A549 (cell line): ENCODE results near the gene CD80. TPM values are rescaled to one million over a fixed set of nuclear protein-coding genes. Genes with fewer than 3 reads are reported as not detected.
"Not testable (repeated sequence)": the region's sequence is repeated elsewhere in the genome, so short reads cannot be mapped to it uniquely, and the experiment has no call there.

ENCODE experiments used
- ATAC-seq, 2 experiments: fragments of 200-7000 bp in 1 of 2; fragments of >200 bp in 1 of 2; cut with Nextera tagmentation in 1 of 2; cut with Tn5 transposase in 1 of 2; 3 replicates each; pipeline versions ENCODE4 v1.8.0 to v1.9.1; 2018 to 2020; ENCODE audit warnings: mild to moderate bottlenecking in 1 of 2, moderate library complexity in 1 of 2
- CTCF ChIA-PET: fragments of 300-600 bp; sonication (Branson Sonifier 250); formaldehyde crosslinking; extraction: SDS; loops from one replicate; lab custom pipeline; 2021; ENCODE audit warnings: antibody characterized with exemption, inconsistent platforms; lab: Yijun Ruan, JAX
- POLR2A ChIA-PET: fragments of 350-600 bp; formaldehyde crosslinking; extraction: SDS; loops from one replicate; lab custom pipeline; 2021; ENCODE audit warnings: antibody characterized with exemption, inconsistent platforms; lab: Yijun Ruan, JAX
- DNase-seq, 2 experiments: peaks; one replicate each; pipeline versions ENCODE4 v3.0.0 to v3.0.0-alpha.2; 2011 to 2016; ENCODE audit warnings: low read depth in 1 of 2, low spot score in 1 of 2
- FAIRE-seq: peaks from 2 replicates; lab custom pipeline; 2011; peaks lifted over from hg19 to GRCh38; lab: Jason Lieb, UNC
- H3K27ac ChIP-seq, 2 experiments: fragments of >200 bp; sonication (Bioruptor Twin); formaldehyde crosslinking; 3 replicates each; pipeline ENCODE4 v1.5.1; 2016 to 2017
- H3K4me1 ChIP-seq: fragments of >200 bp; sonication (Bioruptor Twin); formaldehyde crosslinking; 3 replicates; pipeline ENCODE4 v1.6.1; 2016
- H3K4me2 ChIP-seq: fragments of >200 bp; sonication (Bioruptor Twin); formaldehyde crosslinking; 3 replicates; pipeline ENCODE4 v1.6.1; 2016
- H3K4me3 ChIP-seq: fragments of >200 bp; sonication (Bioruptor Twin); formaldehyde crosslinking; 3 replicates; pipeline ENCODE4 v1.5.1; 2016
- H3K9me3 ChIP-seq: fragments of >200 bp; sonication (Bioruptor Twin); formaldehyde crosslinking; 3 replicates; pipeline ENCODE4 v1.6.1; 2016
- CEBPB ChIP-seq, 2 experiments: fragments of >200 bp in 1 of 2; sonication (Bioruptor Twin) in 1 of 2; formaldehyde crosslinking in 1 of 2; IDR thresholded peaks; 2 replicates each; pipeline ENCODE4 v1.6.1; 2012 to 2016
- CHD4 ChIP-seq: fragments of 200-600 bp; sonication (generic); IDR thresholded peaks from 2 replicates; pipeline ENCODE4 v1.6.1; 2016; ENCODE audit warnings: antibody characterized with exemption, mild to moderate bottlenecking, borderline replicate concordance
- EHF ChIP-seq: fragments of 250-450 bp; sonication (Bioruptor Pico); IDR thresholded peaks from 2 replicates; pipeline ENCODE4 v1.5.0; 2020; ENCODE audit warnings: mild to moderate bottlenecking
- EHMT2 ChIP-seq: fragments of 200-600 bp; sonication (generic); IDR thresholded peaks from 2 replicates; pipeline ENCODE4 v1.6.1; 2016; ENCODE audit warnings: antibody characterized with exemption, low read depth, mild to moderate bottlenecking, moderate library complexity
- EP300 ChIP-seq, 2 experiments: fragments of >200 bp; sonication (Bioruptor Twin); formaldehyde crosslinking; IDR thresholded peaks; 2 replicates in 1 of 2; 3 replicates in 1 of 2; pipeline ENCODE4 v1.6.1; 2016 to 2017
- GATA3 ChIP-seq: IDR thresholded peaks from 2 replicates; pipeline ENCODE4 v1.6.1; 2012; ENCODE audit warnings: borderline replicate concordance
- HEYL ChIP-seq: fragments of 250-450 bp; sonication (Bioruptor Pico); IDR thresholded peaks from 2 replicates; pipeline ENCODE4 v1.8.0; 2021; ENCODE audit warnings: mild to moderate bottlenecking, moderate library complexity
- HOXB13 ChIP-seq: fragments of 250-450 bp; sonication (Bioruptor Pico); IDR thresholded peaks from 2 replicates; pipeline ENCODE4 v1.5.0; 2020; ENCODE audit warnings: low read depth, mild to moderate bottlenecking, moderate library complexity
- MAFK ChIP-seq: fragments of 450-650 bp; IDR thresholded peaks from 2 replicates; pipeline ENCODE4 v1.6.1; 2014; ENCODE audit not compliant: partially characterized antibody
- NFE2L2 ChIP-seq: fragments of 150-350 bp; conservative IDR thresholded peaks from 2 replicates; pipeline ENCODE4 v1.6.1; 2014; ENCODE audit warnings: low read length
- NR3C1 ChIP-seq: fragments of >200 bp; sonication (Bioruptor Twin); formaldehyde crosslinking; IDR thresholded peaks from 3 replicates; pipeline ENCODE4 v1.6.1; 2017
- POLR2A ChIP-seq: IDR thresholded peaks from 2 replicates; pipeline ENCODE4 v1.6.1; 2012; ENCODE audit warnings: mild to moderate bottlenecking, low read length
- RCOR1 ChIP-seq: fragments of 150-350 bp; IDR thresholded peaks from 2 replicates; pipeline ENCODE4 v1.6.1; 2014; ENCODE audit warnings: antibody characterized with exemption, low read length, low read depth
- RFX5 ChIP-seq: fragments of 450-650 bp; IDR thresholded peaks from 2 replicates; pipeline ENCODE4 v1.7.1; 2014; ENCODE audit warnings: antibody characterized with exemption, mild to moderate bottlenecking, moderate library complexity
- RNF2 ChIP-seq: fragments of 200-600 bp; sonication (generic); IDR thresholded peaks from 2 replicates; pipeline ENCODE4 v1.6.1; 2016; ENCODE audit warnings: low read depth, mild to moderate bottlenecking, antibody characterized with exemption, moderate library complexity, borderline replicate concordance
- ZC3H11A ChIP-seq: fragments of 450-650 bp; IDR thresholded peaks from 2 replicates; pipeline ENCODE4 v1.6.1; 2014; ENCODE audit warnings: antibody characterized with exemption, mild to moderate bottlenecking
- ZNF302 ChIP-seq: fragments of 250-450 bp; sonication (Bioruptor Pico); IDR thresholded peaks from 2 replicates; pipeline ENCODE4 v1.9.0; 2021; ENCODE audit warnings: inconsistent platforms, mild to moderate bottlenecking, moderate library complexity
- ZSCAN20 ChIP-seq: fragments of 250-450 bp; sonication (Bioruptor Pico); IDR thresholded peaks from 2 replicates; pipeline ENCODE4 v1.8.0; 2022; ENCODE audit warnings: mild to moderate bottlenecking, moderate library complexity
- WGBS: methylation state at CpG from one replicate; pipeline ENCODE4 v1.1.6; 2017; ENCODE audit errors: missing lambda C conversion rate; 5-methylcytosine and 5-hydroxymethylcytosine counted together
- polyA plus RNA-seq, 4 experiments: library from polyadenylated mRNA; depleted of rRNA in 3 of 4; stranded (reverse); fragments of >200 nt; fragmentation: RNase III in 1 of 4; extraction: RNeasy Plus Mini Kit Qiagen cat#74134 plus additional on column Dnase treatment in 1 of 4; gene quantifications; 2 replicates in 3 of 4; 3 replicates in 1 of 4; pipeline ENCODE4 v1.2.3, GENCODE V29; 2011 to 2017
- TF ChIP-seq, protein P1 (sequence below): fragments of 250-450 bp; sonication (Bioruptor Pico); IDR thresholded peaks from 2 replicates; pipeline ENCODE4 v1.5.0; 2020; ENCODE audit warnings: low read depth, mild to moderate bottlenecking, moderate library complexity
- TF ChIP-seq, protein P2 (sequence below): IDR thresholded peaks from 2 replicates; pipeline ENCODE4 v1.6.1; 2012
- TF ChIP-seq, protein P3 (sequence below): IDR thresholded peaks from 2 replicates; pipeline ENCODE4 v1.6.1; 2012
- TF ChIP-seq, protein P4 (sequence below): fragments of >200 bp; sonication (Bioruptor Twin); formaldehyde crosslinking; IDR thresholded peaks from 3 replicates; pipeline ENCODE4 v1.6.1; 2016
- TF ChIP-seq, protein P5 (sequence below): fragments of 150-350 bp; IDR thresholded peaks from 2 replicates; pipeline ENCODE4 v1.6.1; 2014; ENCODE audit warnings: low read depth, mild to moderate bottlenecking, low read length

The CD80 gene
- polyA plus RNA-seq, 2 of the 4 experiments (the other 2 are of a cell fraction) = 0.08 TPM; not detected in 1

DNA sequence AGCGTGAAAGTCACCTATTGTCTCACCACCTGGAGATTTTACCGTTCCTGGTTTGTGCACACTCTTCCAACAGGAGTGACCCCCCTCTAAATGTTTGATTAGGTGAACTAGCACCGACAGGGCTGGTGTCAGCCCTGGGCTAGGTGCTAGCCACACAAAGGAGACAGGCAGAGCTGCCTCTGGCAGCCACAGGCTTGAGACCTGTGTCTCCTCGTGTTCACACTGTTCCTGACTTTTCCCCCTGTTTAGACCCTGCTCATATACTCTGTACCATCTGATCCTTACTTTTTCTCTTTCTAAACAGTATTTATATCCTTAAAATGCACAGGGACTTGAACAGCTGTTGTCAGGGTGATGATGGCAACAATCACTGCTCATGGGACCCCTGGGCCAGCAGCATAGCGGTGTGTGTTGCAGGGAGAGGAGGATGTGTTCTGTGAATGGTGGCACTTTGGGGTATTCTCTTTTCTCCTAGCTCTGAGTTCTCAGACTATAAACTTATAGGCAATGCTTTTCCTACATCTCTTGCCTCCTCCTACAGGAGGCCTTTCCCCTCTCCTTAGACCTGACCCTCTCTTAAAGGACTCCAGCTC is 5.5 kb downstream of the CD80 start:
- DNase-seq (no peak), FAIRE-seq (no peak), ATAC-seq (peak in 1 of 2 experiments; percentile 27; a peak in 1 of 6 replicates)
- Histone ChIP-seq H3K4me3 (no peak overlapping the region), H3K4me1 (no peaks in the 10 kb centered on the region), H3K9me3 (no peaks in the 10 kb centered on the region), H3K4me2 (no peak overlapping the region), H3K27ac (no peak overlapping the region)
- TF ChIP-seq, protein P1, sequence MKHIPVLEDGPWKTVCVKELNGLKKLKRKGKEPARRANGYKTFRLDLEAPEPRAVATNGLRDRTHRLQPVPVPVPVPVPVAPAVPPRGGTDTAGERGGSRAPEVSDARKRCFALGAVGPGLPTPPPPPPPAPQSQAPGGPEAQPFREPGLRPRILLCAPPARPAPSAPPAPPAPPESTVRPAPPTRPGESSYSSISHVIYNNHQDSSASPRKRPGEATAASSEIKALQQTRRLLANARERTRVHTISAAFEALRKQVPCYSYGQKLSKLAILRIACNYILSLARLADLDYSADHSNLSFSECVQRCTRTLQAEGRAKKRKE = no peak
- TF ChIP-seq POLR2A (no peak), EHF (CRISPR knock-in tag) (no peak)
- ChIA-PET POLR2A (no interaction called here), CTCF (interaction anchor here (1.5 kb wide), 1 partner anchor 15 kb away, joined by 3 read pairs; no protein-coding TSS in a partner anchor)
- WGBS = 53% methylated on average over 5 of the region's 5 CpGs

DNA sequence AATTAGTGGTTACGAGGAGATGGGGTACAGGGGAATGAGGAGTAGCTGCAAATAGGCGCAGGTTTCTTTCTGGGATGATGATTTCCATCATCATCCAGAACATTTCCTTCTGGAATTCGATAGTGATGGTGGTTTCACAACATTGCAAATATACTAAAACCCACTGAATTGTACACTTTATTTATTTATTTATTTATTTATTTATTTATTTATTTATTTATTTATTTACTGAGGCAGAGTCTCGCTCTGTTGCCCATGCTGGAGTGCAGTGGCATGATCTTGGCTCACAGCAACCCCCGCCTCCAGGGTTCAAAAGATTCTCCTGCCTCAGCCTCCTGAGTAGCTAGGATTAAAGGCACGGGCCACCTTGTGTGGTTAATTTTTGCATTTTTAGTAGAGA is 6.5 kb downstream of the CD80 start:
- not testable (repeated sequence) for FAIRE-seq, DNase-seq, ATAC-seq, H3K9me3 ChIP-seq, H3K4me1 ChIP-seq, H3K4me2 ChIP-seq, H3K4me3 ChIP-seq, H3K27ac ChIP-seq
- ChIA-PET CTCF (interaction anchor here (2.0 kb wide), 1 partner anchor 128 kb away, joined by 4 read pairs; no protein-coding TSS in a partner anchor), POLR2A (interaction anchor here (1.3 kb wide), 1 partner anchor 55 kb away, joined by 3 read pairs; the partner anchor contains the start of gene TIMMDC1)
- 79% methylated on average over 6 of the region's 6 CpGs for WGBS
- TF ChIP-seq ZC3H11A = peak; percentile 88

DNA sequence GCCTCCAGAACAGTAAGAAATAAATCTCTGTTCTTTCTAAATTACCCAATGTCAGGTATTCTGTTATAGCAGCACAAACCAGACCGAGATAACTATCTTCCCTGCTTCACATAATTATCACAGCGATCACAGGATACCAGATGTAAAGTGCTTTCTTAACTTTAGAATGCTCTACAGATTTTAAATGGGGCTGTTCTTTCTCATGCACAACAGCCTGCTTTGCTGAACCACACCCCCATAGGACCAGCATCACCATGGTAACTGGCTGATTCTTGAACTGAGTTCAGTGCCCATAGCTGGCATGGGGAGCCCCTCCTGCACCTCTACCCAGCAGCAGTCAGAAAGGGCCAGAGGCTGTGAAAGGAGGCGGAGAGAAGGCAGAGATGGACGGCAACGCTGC is 7.8 kb downstream of the CD80 start:
- FAIRE-seq (no peak), DNase-seq (no peak), ATAC-seq (no peak)
- no peaks in the 10 kb centered on the region for H3K4me1 ChIP-seq
- TF ChIP-seq CEBPB (IDR thresholded peaks at IDR 0.05) (no peak), RNF2 (no peak)
- TF ChIP-seq, protein P2, sequence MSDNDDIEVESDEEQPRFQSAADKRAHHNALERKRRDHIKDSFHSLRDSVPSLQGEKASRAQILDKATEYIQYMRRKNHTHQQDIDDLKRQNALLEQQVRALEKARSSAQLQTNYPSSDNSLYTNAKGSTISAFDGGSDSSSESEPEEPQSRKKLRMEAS = no peak
- TF ChIP-seq, protein P1 = no peak
- TF ChIP-seq, protein P3, sequence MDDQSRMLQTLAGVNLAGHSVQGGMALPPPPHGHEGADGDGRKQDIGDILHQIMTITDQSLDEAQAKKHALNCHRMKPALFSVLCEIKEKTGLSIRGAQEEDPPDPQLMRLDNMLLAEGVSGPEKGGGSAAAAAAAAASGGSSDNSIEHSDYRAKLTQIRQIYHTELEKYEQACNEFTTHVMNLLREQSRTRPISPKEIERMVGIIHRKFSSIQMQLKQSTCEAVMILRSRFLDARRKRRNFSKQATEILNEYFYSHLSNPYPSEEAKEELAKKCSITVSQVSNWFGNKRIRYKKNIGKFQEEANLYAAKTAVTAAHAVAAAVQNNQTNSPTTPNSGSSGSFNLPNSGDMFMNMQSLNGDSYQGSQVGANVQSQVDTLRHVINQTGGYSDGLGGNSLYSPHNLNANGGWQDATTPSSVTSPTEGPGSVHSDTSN = no peak
- no peak overlapping the region for H3K4me3 ChIP-seq
- H3K9me3 ChIP-seq = no peaks in the 10 kb centered on the region
- H3K4me2 ChIP-seq = no peak overlapping the region
- ChIA-PET CTCF (interaction anchor here (2.0 kb wide), 1 partner anchor 130 kb away, joined by 4 read pairs; no protein-coding TSS in a partner anchor), POLR2A (no interaction called here)
- no peak overlapping the region for H3K27ac ChIP-seq
- WGBS = 81% methylated on average over 5 of the region's 5 CpGs

DNA sequence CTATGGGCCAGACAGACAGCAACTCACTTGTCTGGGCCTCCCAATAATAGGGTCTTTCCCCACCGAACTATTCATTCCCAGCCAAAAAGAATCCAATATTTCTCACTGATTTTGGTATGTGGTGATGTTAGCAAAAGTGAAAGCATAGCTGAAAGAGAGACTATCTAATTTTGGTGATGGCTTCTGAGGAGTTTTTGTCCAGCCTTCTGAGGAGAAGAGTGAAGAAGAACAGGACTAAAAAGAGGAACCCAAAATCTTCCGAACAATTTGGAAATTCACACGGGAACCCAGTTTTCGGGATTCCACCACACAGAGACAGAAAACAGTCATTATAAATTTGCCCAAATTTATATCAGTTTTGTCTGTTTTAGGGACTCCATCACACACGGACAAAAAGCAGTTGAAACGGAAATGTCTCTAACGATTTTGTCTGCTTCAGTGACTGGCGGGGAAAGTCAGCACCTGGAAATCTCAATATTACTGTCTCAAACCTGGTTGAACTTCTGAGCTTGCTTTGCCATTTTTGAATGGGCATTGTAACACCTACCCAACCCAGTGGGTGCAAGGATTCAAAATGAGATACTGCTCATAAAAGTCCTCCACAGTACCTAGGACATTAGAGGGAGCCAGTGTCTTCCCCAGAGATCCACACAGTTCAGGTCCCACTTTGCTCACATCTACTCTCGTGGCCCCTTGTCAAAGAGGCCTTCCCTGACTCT is 9.1 kb downstream of the CD80 start:
- ATAC-seq = no peak
- no peak for TF ChIP-seq RCOR1
- TF ChIP-seq EP300 (IDR thresholded peaks at IDR 0.05) = no peak
- TF ChIP-seq EHMT2 = no peak
- TF ChIP-seq HEYL (CRISPR knock-in tag) = no peak
- TF ChIP-seq NFE2L2 = no peak
- no peak for TF ChIP-seq HOXB13 (CRISPR knock-in tag)
- TF ChIP-seq POLR2A = no peak
- TF ChIP-seq ZNF302 = no peak
- no peak for TF ChIP-seq NR3C1
- no peak for TF ChIP-seq CHD4
- TF ChIP-seq, protein P4, sequence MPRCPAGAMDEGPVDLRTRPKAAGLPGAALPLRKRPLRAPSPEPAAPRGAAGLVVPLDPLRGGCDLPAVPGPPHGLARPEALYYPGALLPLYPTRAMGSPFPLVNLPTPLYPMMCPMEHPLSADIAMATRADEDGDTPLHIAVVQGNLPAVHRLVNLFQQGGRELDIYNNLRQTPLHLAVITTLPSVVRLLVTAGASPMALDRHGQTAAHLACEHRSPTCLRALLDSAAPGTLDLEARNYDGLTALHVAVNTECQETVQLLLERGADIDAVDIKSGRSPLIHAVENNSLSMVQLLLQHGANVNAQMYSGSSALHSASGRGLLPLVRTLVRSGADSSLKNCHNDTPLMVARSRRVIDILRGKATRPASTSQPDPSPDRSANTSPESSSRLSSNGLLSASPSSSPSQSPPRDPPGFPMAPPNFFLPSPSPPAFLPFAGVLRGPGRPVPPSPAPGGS = no peak
- TF ChIP-seq, protein P5, sequence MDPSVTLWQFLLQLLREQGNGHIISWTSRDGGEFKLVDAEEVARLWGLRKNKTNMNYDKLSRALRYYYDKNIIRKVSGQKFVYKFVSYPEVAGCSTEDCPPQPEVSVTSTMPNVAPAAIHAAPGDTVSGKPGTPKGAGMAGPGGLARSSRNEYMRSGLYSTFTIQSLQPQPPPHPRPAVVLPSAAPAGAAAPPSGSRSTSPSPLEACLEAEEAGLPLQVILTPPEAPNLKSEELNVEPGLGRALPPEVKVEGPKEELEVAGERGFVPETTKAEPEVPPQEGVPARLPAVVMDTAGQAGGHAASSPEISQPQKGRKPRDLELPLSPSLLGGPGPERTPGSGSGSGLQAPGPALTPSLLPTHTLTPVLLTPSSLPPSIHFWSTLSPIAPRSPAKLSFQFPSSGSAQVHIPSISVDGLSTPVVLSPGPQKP = no peak
- no peak for TF ChIP-seq RFX5
- no peak for TF ChIP-seq ZSCAN20 (CRISPR knock-in tag)
- no peak for TF ChIP-seq MAFK
- TF ChIP-seq GATA3 = no peak
- Histone ChIP-seq H3K4me3 (no peak overlapping the region), H3K27ac (no peak overlapping the region), H3K9me3 (no peaks in the 10 kb centered on the region), H3K4me2 (no peak overlapping the region), H3K4me1 (no peaks in the 10 kb centered on the region)
- FAIRE-seq = no peak
- ChIA-PET CTCF (no interaction called here), POLR2A (no interaction called here)
- DNase-seq = no peak
- 74% methylated on average over 9 of the region's 9 CpGs for WGBS
